WERI-Rb-1 (cell line): ENCODE data around the gene TRIO.

Experiments
- DNase-seq: peaks from one replicate; pipeline ENCODE4 v3.0.0-alpha.2; 2020
- H3K27ac ChIP-seq: fragments of 250-450 bp; sonication (Bioruptor Pico); 2 replicates; pipeline ENCODE4 v1.5.1; 2020; ENCODE audit warnings: mild to moderate bottlenecking, moderate library complexity
- H3K27me3 ChIP-seq: fragments of 250-450 bp; sonication (Bioruptor Pico); 2 replicates; pipeline ENCODE4 v1.5.1; 2021; ENCODE audit warnings: mild to moderate bottlenecking, low read depth, moderate library complexity; ENCODE audit not compliant: insufficient read depth, severe bottlenecking
- H3K36me3 ChIP-seq: fragments of 250-450 bp; sonication (Bioruptor Pico); 2 replicates; pipeline ENCODE4 v1.5.1; 2020; ENCODE audit warnings: mild to moderate bottlenecking, moderate library complexity
- H3K4me3 ChIP-seq: 2 replicates; pipeline ENCODE4 v1.5.1; 2011; ENCODE audit warnings: low read depth, mild to moderate bottlenecking, control low read depth, low read length
- H3K9me3 ChIP-seq: fragments of 250-450 bp; sonication (Bioruptor Pico); 2 replicates; pipeline ENCODE4 v1.5.1; 2021; ENCODE audit warnings: mild to moderate bottlenecking, moderate library complexity; ENCODE audit not compliant: severe bottlenecking
- TF ChIP-seq, protein P1 (sequence below): IDR thresholded peaks from 2 replicates; pipeline ENCODE4 v1.5.1; 2011; ENCODE audit warnings: low read depth, mild to moderate bottlenecking, control low read depth, inconsistent platforms, low read length

TRIO gene

GRCh38 chr5:14149672-14150274 lies 6.6 kb downstream of the TRIO start:
- TF ChIP-seq, protein P1, sequence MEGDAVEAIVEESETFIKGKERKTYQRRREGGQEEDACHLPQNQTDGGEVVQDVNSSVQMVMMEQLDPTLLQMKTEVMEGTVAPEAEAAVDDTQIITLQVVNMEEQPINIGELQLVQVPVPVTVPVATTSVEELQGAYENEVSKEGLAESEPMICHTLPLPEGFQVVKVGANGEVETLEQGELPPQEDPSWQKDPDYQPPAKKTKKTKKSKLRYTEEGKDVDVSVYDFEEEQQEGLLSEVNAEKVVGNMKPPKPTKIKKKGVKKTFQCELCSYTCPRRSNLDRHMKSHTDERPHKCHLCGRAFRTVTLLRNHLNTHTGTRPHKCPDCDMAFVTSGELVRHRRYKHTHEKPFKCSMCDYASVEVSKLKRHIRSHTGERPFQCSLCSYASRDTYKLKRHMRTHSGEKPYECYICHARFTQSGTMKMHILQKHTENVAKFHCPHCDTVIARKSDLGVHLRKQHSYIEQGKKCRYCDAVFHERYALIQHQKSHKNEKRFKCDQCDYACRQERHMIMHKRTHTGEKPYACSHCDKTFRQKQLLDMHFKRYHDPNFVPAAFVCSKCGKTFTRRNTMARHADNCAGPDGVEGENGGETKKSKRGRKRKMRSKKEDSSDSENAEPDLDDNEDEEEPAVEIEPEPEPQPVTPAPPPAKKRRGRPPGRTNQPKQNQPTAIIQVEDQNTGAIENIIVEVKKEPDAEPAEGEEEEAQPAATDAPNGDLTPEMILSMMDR, result no peak
- H3K9me3 ChIP-seq, result no peaks in the 10 kb centered on the region
- H3K36me3 ChIP-seq, result no peaks in the 10 kb centered on the region
- H3K27ac ChIP-seq, result no peak overlapping the region
- no peaks in the 10 kb centered on the region for H3K27me3 ChIP-seq
- H3K4me3 ChIP-seq, result no peak overlapping the region
- no peak for DNase-seq

DNA sequence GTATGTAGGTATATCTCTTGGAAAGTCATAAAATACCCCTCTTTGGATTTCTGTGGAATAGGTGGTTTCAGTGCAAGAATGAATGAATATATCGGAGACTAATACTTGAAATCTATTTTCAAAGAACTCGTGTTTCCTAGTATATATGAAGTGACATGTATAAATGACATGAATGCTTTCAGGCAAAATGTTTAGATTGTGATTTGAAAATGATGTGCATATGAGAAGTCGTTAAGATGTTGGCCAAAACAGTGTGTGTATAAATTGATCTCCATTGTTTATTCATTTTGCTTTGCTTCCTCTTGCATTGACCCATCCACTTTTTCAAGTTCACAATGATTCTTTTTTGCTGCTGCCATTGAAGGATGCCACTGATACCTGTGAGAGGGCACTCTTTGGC lies 8.3 kb downstream of the TRIO start:
- TF ChIP-seq, protein P1, result no peak
- DNase-seq, result no peak
- no peaks in the 10 kb centered on the region for H3K27me3 ChIP-seq
- no peaks in the 10 kb centered on the region for H3K36me3 ChIP-seq
- H3K27ac ChIP-seq, result no peak overlapping the region
- H3K4me3 ChIP-seq, result no peak overlapping the region
- no peaks in the 10 kb centered on the region for H3K9me3 ChIP-seq

- DNase-seq, result no peak
- Histone ChIP-seq H3K27me3 (no peaks in the 10 kb centered on the region), H3K36me3 (no peaks in the 10 kb centered on the region), H3K27ac (no peak overlapping the region), H3K9me3 (no peaks in the 10 kb centered on the region), H3K4me3 (no peak overlapping the region)
- TF ChIP-seq, protein P1, result no peak
Observed at GRCh38 chr5:14153071-14153864, 10.1 kb downstream of the TRIO start.

GRCh38 chr5:14153932-14154731 lies 11.0 kb downstream of the TRIO start:
- TF ChIP-seq, protein P1, result no peak
- DNase-seq, result no peak
- no peak overlapping the region for H3K4me3 ChIP-seq
- no peaks in the 10 kb centered on the region for H3K27me3 ChIP-seq
- no peaks in the 10 kb centered on the region for H3K36me3 ChIP-seq
- H3K9me3 ChIP-seq, result no peaks in the 10 kb centered on the region
- H3K27ac ChIP-seq, result no peak overlapping the region

DNA sequence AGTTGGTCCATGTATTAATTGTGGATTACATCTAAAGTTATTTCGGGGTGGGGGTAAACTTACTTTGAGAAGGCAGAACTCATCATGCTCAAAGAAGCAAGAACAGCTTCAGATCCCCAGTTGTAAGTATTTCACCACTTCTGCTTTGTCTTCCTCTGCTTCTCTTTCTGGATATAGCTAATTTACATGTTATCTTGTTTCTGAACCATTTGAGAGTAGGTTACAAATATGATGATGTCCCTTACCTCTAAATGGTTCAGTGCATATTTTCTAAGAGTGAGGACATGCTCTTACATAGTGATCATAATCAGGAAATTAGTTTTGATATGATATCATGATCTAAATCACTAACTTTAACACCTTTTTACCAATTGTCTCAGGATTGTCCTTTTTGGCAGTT lies 11.9 kb downstream of the TRIO start:
- TF ChIP-seq, protein P1, result no peak
- no peak overlapping the region for H3K4me3 ChIP-seq
- no peaks in the 10 kb centered on the region for H3K9me3 ChIP-seq
- no peak overlapping the region for H3K27ac ChIP-seq
- H3K27me3 ChIP-seq, result no peaks in the 10 kb centered on the region
- DNase-seq, result no peak
- no peaks in the 10 kb centered on the region for H3K36me3 ChIP-seq
